HCT116 (cell line): ENCODE data around the gene FTO. TPM values are rescaled to one million over a fixed set of nuclear protein-coding genes. Genes with fewer than 3 reads are reported as not detected.

Experiments used
- ATAC-seq: fragments of 200-7000 bp; cut with Tn5 transposase; 2 replicates; pipeline ENCODE4 v1.9.1; 2020; ENCODE audit warnings: mild to moderate bottlenecking, moderate library complexity
- BruUV-seq: library from RNA; stranded (reverse); fragments of 400-500 nt; replicated peaks from 2 replicates; lab custom pipeline; 2021; lab: Mats Ljungman, UMichigan
- CTCF ChIA-PET: fragments of 300-600 bp; sonication (Branson Sonifier 250); formaldehyde crosslinking; loops from one replicate; lab custom pipeline; 2021; ENCODE audit warnings: antibody characterized with exemption; lab: Charles Lee
- POLR2A ChIA-PET: fragments of 300-600, 350-600 bp; sonication (Branson Sonifier 250); formaldehyde crosslinking; loops from one replicate; lab custom pipeline; 2021; ENCODE audit warnings: antibody characterized with exemption; lab: Charles Lee
- RAD21 ChIA-PET, 2 experiments: fragments of 300-600 bp; sonication (Branson Sonifier 250); formaldehyde crosslinking; loops; one replicate each; lab custom pipeline; 2023; ENCODE audit warnings: low total read pairs in 2 of 2; ENCODE audit not compliant: uncharacterized antibody in 2 of 2, unreplicated experiment in 2 of 2, low non-redundant PET in 1 of 2; lab: Charles Lee
- DNase-seq: peaks from one replicate; pipeline ENCODE4 v3.0.0-alpha.2; 2010; ENCODE audit warnings: low read depth, low spot score
- H2AFZ ChIP-seq: fragments of 200-600 bp; shearing (Covaris generic), sonication (generic); 2 replicates; pipeline ENCODE4 v1.6.1; 2017; ENCODE audit warnings: low read depth, mixed run types, mixed read lengths, antibody characterized with exemption, low read length; ENCODE audit not compliant: poor library complexity, severe bottlenecking
- H3K27ac ChIP-seq: 2 replicates; pipeline ENCODE4 v1.5.1; 2012; ENCODE audit warnings: low read depth, low read length
- H3K27me3 ChIP-seq: fragments of 200-600 bp; sonication (generic); 2 replicates; pipeline ENCODE4 v1.6.1; 2016; ENCODE audit warnings: mixed run types, low read length, mixed read lengths; ENCODE audit not compliant: insufficient read depth
- H3K36me3 ChIP-seq, 2 experiments: fragments of 200-500 bp in 1 of 2; fragments of 200-600 bp in 1 of 2; sonication (Bioruptor generic) in 1 of 2; sonication (generic) in 1 of 2; 2 replicates each; pipeline versions ENCODE4 v1.5.1 to v1.6.1; 2014 to 2016; ENCODE audit warnings: low read length in 2 of 2, inconsistent platforms in 1 of 2, mixed read lengths in 1 of 2, mixed run types in 1 of 2; ENCODE audit not compliant: insufficient read depth in 2 of 2, control insufficient read depth in 1 of 2
- H3K4me1 ChIP-seq, 2 experiments: fragments of 200-600 bp in 1 of 2; sonication (generic) in 1 of 2; 2 replicates each; pipeline versions ENCODE4 v1.5.1 to v1.6.1; 2012 to 2017; ENCODE audit warnings: low read length in 2 of 2, inconsistent platforms in 1 of 2, mild to moderate bottlenecking in 1 of 2, mixed read lengths in 1 of 2, mixed run types in 1 of 2, moderate library complexity in 1 of 2; ENCODE audit not compliant: insufficient read depth in 2 of 2, control insufficient read depth in 1 of 2
- H3K4me2 ChIP-seq: fragments of 200-600 bp; sonication (generic); 2 replicates; pipeline ENCODE4 v1.6.1; 2017; ENCODE audit warnings: mixed run types, low read length, mixed read lengths
- H3K4me3 ChIP-seq, 2 experiments: fragments of 200-600 bp in 1 of 2; sonication (generic) in 1 of 2; replicated peaks in 1 of 2; 2 replicates each; pipeline ENCODE4 v1.5.1; 2011 to 2016; ENCODE audit warnings: low read length in 2 of 2, control low read depth in 1 of 2, low read depth in 1 of 2, mild to moderate bottlenecking in 1 of 2, mixed read lengths in 1 of 2, mixed run types in 1 of 2
- H3K79me2 ChIP-seq: fragments of 200-600 bp; sonication (generic); 2 replicates; pipeline ENCODE4 v1.6.1; 2017; ENCODE audit warnings: mild to moderate bottlenecking, mixed run types, low read length, moderate library complexity, mixed read lengths; ENCODE audit not compliant: insufficient read depth
- H3K9ac ChIP-seq: fragments of 200-600 bp; sonication (generic); 2 replicates; pipeline ENCODE4 v1.6.1; 2016; ENCODE audit warnings: low read length, mixed read lengths
- H3K9me2 ChIP-seq: fragments of 200-600 bp; sonication (generic), shearing (Covaris generic); 2 replicates; pipeline ENCODE4 v1.6.1; 2017; ENCODE audit warnings: mixed run types, mild to moderate bottlenecking, moderate library complexity; ENCODE audit not compliant: insufficient read depth
- H3K9me3 ChIP-seq, 2 experiments: fragments of 200-500 bp in 1 of 2; fragments of 200-600 bp in 1 of 2; sonication (Bioruptor generic) in 1 of 2; sonication (generic) in 1 of 2; 2 replicates each; pipeline ENCODE4 v1.6.1; 2014 to 2017; ENCODE audit warnings: low read length in 2 of 2, mixed read lengths in 2 of 2, inconsistent platforms in 1 of 2, low read depth in 1 of 2, mild to moderate bottlenecking in 1 of 2, mixed run types in 1 of 2, moderate library complexity in 1 of 2; ENCODE audit not compliant: control insufficient read depth in 1 of 2, insufficient read depth in 1 of 2
- H4K20me1 ChIP-seq: fragments of 200-600 bp; sonication (generic), shearing (Covaris generic); 2 replicates; pipeline ENCODE4 v1.6.1; 2017; ENCODE audit warnings: mixed run types, mild to moderate bottlenecking, moderate library complexity; ENCODE audit not compliant: insufficient read depth
- ATF3 ChIP-seq: IDR thresholded peaks from 2 replicates; pipeline ENCODE4 v1.6.1; 2012
- CBX3 ChIP-seq: IDR thresholded peaks from 2 replicates; pipeline ENCODE4 v1.6.1; 2012; ENCODE audit warnings: low read depth
- CEBPB ChIP-seq: IDR thresholded peaks from 2 replicates; pipeline ENCODE4 v1.6.1; 2012; ENCODE audit warnings: low read depth
- EGR1 ChIP-seq: IDR thresholded peaks from 2 replicates; pipeline ENCODE4 v1.6.1; 2012; ENCODE audit warnings: low read depth
- EZH2 ChIP-seq: fragments of 200-600 bp; sonication (generic); IDR thresholded peaks from 2 replicates; pipeline ENCODE4 v1.6.1; 2017; ENCODE audit warnings: antibody characterized with exemption, mixed run types
- EZH2phosphoT487 ChIP-seq: fragments of 200-600 bp; IDR thresholded peaks from 2 replicates; pipeline ENCODE4 v1.6.1; 2018; ENCODE audit warnings: antibody characterized with exemption, borderline replicate concordance
- FOSL1 ChIP-seq: IDR thresholded peaks from 2 replicates; pipeline ENCODE4 v1.6.1; 2012; ENCODE audit warnings: low read depth
- JUND ChIP-seq: IDR thresholded peaks from 2 replicates; pipeline ENCODE4 v1.6.1; 2012
- MAX ChIP-seq: IDR thresholded peaks from 2 replicates; pipeline ENCODE4 v1.6.1; 2012
- POLR2A ChIP-seq: IDR thresholded peaks from 2 replicates; pipeline ENCODE4 v1.7.0; 2011; ENCODE audit warnings: borderline replicate concordance; ENCODE audit not compliant: insufficient read depth, insufficient read length; ENCODE audit errors: extremely low read depth
- POLR2AphosphoS5 ChIP-seq: IDR thresholded peaks from 2 replicates; pipeline ENCODE4 v1.6.1; 2011; ENCODE audit warnings: mild to moderate bottlenecking, low read depth, low read length, moderate library complexity
- REST ChIP-seq: IDR thresholded peaks from 2 replicates; pipeline ENCODE4 v1.6.1; 2012; ENCODE audit warnings: low read depth
- SP1 ChIP-seq: IDR thresholded peaks from 2 replicates; pipeline ENCODE4 v1.6.1; 2012; ENCODE audit warnings: low read depth
- ZFX ChIP-seq: fragments of 450-650 bp; IDR thresholded peaks from 2 replicates; pipeline ENCODE4 v1.6.1; 2017
- ZNF274 ChIP-seq: fragments of 200-500 bp; sonication (Bioruptor generic); IDR thresholded peaks from 2 replicates; pipeline ENCODE4 v1.6.1; 2014; ENCODE audit warnings: mild to moderate bottlenecking, low read depth, low read length, inconsistent platforms
- intact Hi-C: fragments of 100-400 bp; cut with micrococcal nuclease; formaldehyde crosslinking; loops from 2 replicates; pipeline ENCODE4 v1.10.0; 2022
- total RNA-seq: library from RNA; stranded (reverse); gene quantifications from one replicate; pipeline ENCODE4 v1.2.1, GENCODE V29; 2021; ENCODE audit not compliant: unreplicated experiment

Gene FTO
- total RNA-seq, 1 experiment from 2014 or later, result 55.2 TPM

- Histone ChIP-seq H3K4me3 (no peak overlapping the region), H3K79me2 (peaks cover 19% of the 10 kb centered on the region), H3K4me1 (peaks cover 26 to 38% of the 10 kb centered on the region in 2 experiments), H3K4me2 (no peak overlapping the region), H3K36me3 (no peaks in the 10 kb centered on the region), H4K20me1 (no peaks in the 10 kb centered on the region), H3K9ac (no peak overlapping the region), H2AFZ (no peak overlapping the region), H3K27me3 (no peaks in the 10 kb centered on the region), H3K9me3 (no peaks in the 10 kb centered on the region), H3K9me2 (no peaks in the 10 kb centered on the region), H3K27ac (no peak overlapping the region)
- intact Hi-C loops, result loop anchor here (1.0 to 10.0 kb wide), 8 partner anchors 170 to 1483 kb away; partner anchors contain the start of gene IRX3
- ChIA-PET RAD21 (no interaction called here), POLR2A (no interaction called here), CTCF (interaction anchor here (0.8 to 1.5 kb wide), 9 partner anchors 8 to 1249 kb away, joined by 3 to 5 read pairs (median 3); no protein-coding TSS in a partner anchor)
- no TSS peak for BruUV-seq
- TF ChIP-seq EGR1 (no peak), ATF3 (no peak)
- ATAC-seq (no peak), DNase-seq (no peak)
Observed at GRCh38 chr16:53773881-53774280, 69.9 kb downstream of the FTO start.

GRCh38 chr16:53775106-53775820 lies 71.3 kb downstream of the FTO start:
- intact Hi-C loops, result loop anchor here (10.0 kb wide), 4 partner anchors 510 to 1250 kb away; partner anchors contain the start of gene IRX3
- POLR2A ChIA-PET, result no interaction called here
- no peak for TF ChIP-seq EGR1
- TF ChIP-seq POLR2A, result no peak
- no peak for TF ChIP-seq FOSL1
- TF ChIP-seq CBX3, result no peak
- no peak for TF ChIP-seq REST
- TF ChIP-seq ZNF274, result no peak
- no peak for TF ChIP-seq JUND
- TF ChIP-seq EZH2phosphoT487, result no peak
- TF ChIP-seq SP1, result no peak
- no peak for TF ChIP-seq EZH2
- no peak for TF ChIP-seq CEBPB
- TF ChIP-seq POLR2AphosphoS5, result no peak
- no peak for TF ChIP-seq ZFX
- TF ChIP-seq MAX, result no peak
- TF ChIP-seq ATF3, result no peak

More at GRCh38 chr16:53775106-53775820, 71.3 kb downstream of the FTO start:
- H3K9me3 ChIP-seq, result no peaks in the 10 kb centered on the region
- peaks cover 12% of the 10 kb centered on the region; the same call in 1 of the 2 replicates for H3K79me2 ChIP-seq
- H3K4me2 ChIP-seq, result peak overlapping the region; percentile 41; the same call in 1 of the 2 replicates
- H3K4me3 ChIP-seq, result no peak overlapping the region
- no peak overlapping the region for H3K9ac ChIP-seq
- H3K27ac ChIP-seq, result no peak overlapping the region
- RAD21 ChIA-PET, result no interaction called here
- no peaks in the 10 kb centered on the region for H3K36me3 ChIP-seq
- no peaks in the 10 kb centered on the region for H3K9me2 ChIP-seq
- no peaks in the 10 kb centered on the region for H4K20me1 ChIP-seq
- H3K4me1 ChIP-seq, result peaks cover 23 to 37% of the 10 kb centered on the region in 2 experiments
- no peak for ATAC-seq
- H3K27me3 ChIP-seq, result no peaks in the 10 kb centered on the region
- CTCF ChIA-PET, result interaction anchor here (2.3 kb wide), 1 partner anchor 226 kb away, joined by 5 read pairs; no protein-coding TSS in a partner anchor
- DNase-seq, result no peak
- no peak overlapping the region for H2AFZ ChIP-seq
- no TSS peak for BruUV-seq
